Neuronal stem cell (in vitro differentiated cells): ENCODE data around the gene MRPL12.

Source experiments
- DNase-seq: peaks from one replicate; pipeline ENCODE4 v3.0.0-alpha.2; 2013; ENCODE audit warnings: low spot score
- H2AFZ ChIP-seq: one replicate; pipeline ENCODE4 v1.6.1; 2013; ENCODE audit warnings: mild to moderate bottlenecking, low read length, inconsistent platforms
- H2AK5ac ChIP-seq: 2 replicates; pipeline ENCODE4 v1.6.1; 2013; ENCODE audit warnings: low read depth, mild to moderate bottlenecking, inconsistent platforms, low read length, moderate library complexity, mixed read lengths
- H2BK120ac ChIP-seq: 2 replicates; pipeline ENCODE4 v1.6.1; 2013; ENCODE audit warnings: low read depth, mild to moderate bottlenecking, inconsistent platforms, low read length, moderate library complexity, mixed read lengths
- H2BK12ac ChIP-seq: one replicate; pipeline ENCODE4 v1.6.1; 2013; ENCODE audit warnings: low read length, inconsistent platforms
- H2BK15ac ChIP-seq: 2 replicates; pipeline ENCODE4 v1.6.1; 2013; ENCODE audit warnings: mild to moderate bottlenecking, low read length, inconsistent platforms, mixed read lengths
- H2BK5ac ChIP-seq: one replicate; pipeline ENCODE4 v1.6.1; 2013; ENCODE audit warnings: inconsistent platforms, mild to moderate bottlenecking, low read length, moderate library complexity
- H3K14ac ChIP-seq: one replicate; pipeline ENCODE4 v1.6.1; 2013; ENCODE audit warnings: low read length, inconsistent platforms
- H3K18ac ChIP-seq: 2 replicates; pipeline ENCODE4 v1.6.1; 2013; ENCODE audit warnings: low read length, inconsistent platforms
- H3K23ac ChIP-seq: 2 replicates; pipeline ENCODE4 v1.6.1; 2013; ENCODE audit warnings: low read depth, mild to moderate bottlenecking, mixed read lengths, low read length, inconsistent platforms; ENCODE audit not compliant: poor library complexity
- H3K27ac ChIP-seq: replicated peaks from 3 replicates; pipeline ENCODE4 v1.5.1; 2013; ENCODE audit warnings: low read length, inconsistent platforms
- H3K27me3 ChIP-seq, 3 experiments: 2 replicates each; pipeline ENCODE4 v1.6.1; 2013; ENCODE audit warnings: low read length in 3 of 3, mild to moderate bottlenecking in 2 of 3, inconsistent platforms in 1 of 3, low read depth in 1 of 3, mixed read lengths in 1 of 3, moderate library complexity in 1 of 3; ENCODE audit not compliant: control insufficient read depth in 3 of 3, insufficient read depth in 3 of 3
- H3K36me3 ChIP-seq, 2 donors: replicated peaks in 1 of 2; 2 replicates each; pipeline ENCODE4 v1.6.1; 2013; ENCODE audit warnings: low read length in 2 of 2; ENCODE audit not compliant: control insufficient read depth in 2 of 2, insufficient read depth in 2 of 2
- H3K4ac ChIP-seq: 2 replicates; pipeline ENCODE4 v1.6.1; 2013; ENCODE audit warnings: inconsistent platforms, mild to moderate bottlenecking, low read length, moderate library complexity
- H3K4me1 ChIP-seq, 2 donors: 1 replicate in 1 of 2; 2 replicates in 1 of 2; pipeline ENCODE4 v1.6.1; 2013; ENCODE audit warnings: low read length in 2 of 2, low read depth in 1 of 2; ENCODE audit not compliant: control insufficient read depth in 2 of 2, insufficient read depth in 1 of 2
- H3K4me2 ChIP-seq: one replicate; pipeline ENCODE4 v1.6.1; 2013; ENCODE audit warnings: mild to moderate bottlenecking, low read length, inconsistent platforms; ENCODE audit not compliant: insufficient read depth, poor library complexity, severe bottlenecking
- H3K4me3 ChIP-seq, 2 donors: 2 replicates each; pipeline ENCODE4 v1.5.1; 2013; ENCODE audit warnings: low read length in 2 of 2, mild to moderate bottlenecking in 2 of 2, inconsistent platforms in 1 of 2, moderate library complexity in 1 of 2
- H3K79me1 ChIP-seq: one replicate; pipeline ENCODE4 v1.6.1; 2013; ENCODE audit warnings: low read depth, mild to moderate bottlenecking, inconsistent platforms, low read length, moderate library complexity
- H3K9ac ChIP-seq: one replicate; pipeline ENCODE4 v1.6.1; 2013; ENCODE audit warnings: mild to moderate bottlenecking, low read depth, low read length, inconsistent platforms; ENCODE audit not compliant: poor library complexity
- H3K9me3 ChIP-seq, 2 donors: replicated peaks in 1 of 2; 2 replicates each; pipeline versions ENCODE3 to v1.6.1; 2013; ENCODE audit warnings: low read length in 2 of 2, mild to moderate bottlenecking in 2 of 2, inconsistent platforms in 1 of 2, low read depth in 1 of 2, mixed read lengths in 1 of 2, moderate library complexity in 1 of 2; ENCODE audit not compliant: control insufficient read depth in 2 of 2, insufficient read depth in 1 of 2
- H4K8ac ChIP-seq: one replicate; pipeline ENCODE4 v1.6.1; 2013; ENCODE audit warnings: low read depth, mild to moderate bottlenecking, inconsistent platforms, low read length, moderate library complexity
- H4K91ac ChIP-seq: one replicate; pipeline ENCODE4 v1.6.1; 2013; ENCODE audit warnings: low read length, low read depth, mild to moderate bottlenecking, inconsistent platforms; ENCODE audit not compliant: poor library complexity
- WGBS, 2 donors: extraction: QIAGEN DNeasy Blood & Tissue Kit; methylation state at CpG; one replicate each; pipeline ENCODE4 v1.1.7; 2013; ENCODE audit warnings: missing lambda C conversion rate in 2 of 2, mixed read lengths in 1 of 2; ENCODE audit not compliant: insufficient read length in 2 of 2, insufficient replicate concordance in 1 of 2; ENCODE audit errors: extremely low coverage in 2 of 2; 5-methylcytosine and 5-hydroxymethylcytosine counted together

Gene MRPL12

DNA sequence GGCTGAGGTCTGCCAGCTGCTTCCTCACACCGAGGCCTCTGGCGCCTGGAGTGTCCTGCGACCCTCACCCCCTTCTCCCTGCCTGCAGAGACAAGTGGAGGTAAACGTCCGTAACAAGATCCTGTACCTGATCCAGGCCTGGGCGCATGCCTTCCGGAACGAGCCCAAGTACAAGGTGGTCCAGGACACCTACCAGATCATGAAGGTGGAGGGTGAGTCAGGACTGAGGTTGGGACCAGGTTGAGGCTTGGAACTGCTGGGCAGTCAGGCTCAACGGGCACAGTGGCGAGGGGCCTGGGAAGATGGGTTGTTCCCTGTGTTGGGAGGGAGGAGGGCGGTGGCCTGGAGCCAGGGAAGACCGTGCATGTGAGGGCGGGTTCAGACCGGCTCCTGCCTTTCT is 14.6 kb upstream of the MRPL12 start:
- no peak overlapping the region for H2AFZ ChIP-seq
- H2BK5ac ChIP-seq = no peak overlapping the region
- no peak overlapping the region for H3K4ac ChIP-seq
- H3K9me3 ChIP-seq = no peaks in the 10 kb centered on the region
- no CpG with 5 or more reads among the region's 14 CpGs for WGBS, 2 donors
- no peak for DNase-seq
- no peak overlapping the region for H3K14ac ChIP-seq
- H2BK120ac ChIP-seq = no peak overlapping the region
- no peak overlapping the region for H4K8ac ChIP-seq
- H3K27ac ChIP-seq = no peak overlapping the region
- no peak overlapping the region for H3K18ac ChIP-seq
- no peak overlapping the region for H2AK5ac ChIP-seq
- no peak overlapping the region for H2BK12ac ChIP-seq
- no peak overlapping the region for H4K91ac ChIP-seq
- no peaks in the 10 kb centered on the region for H3K27me3 ChIP-seq
- H3K9ac ChIP-seq = peak overlapping the region; percentile 70
- peaks cover 54 to 84% of the 10 kb centered on the region in 2 donors for H3K36me3 ChIP-seq
- H3K4me1 ChIP-seq = peaks cover 4 to 8% of the 10 kb centered on the region in 2 donors
- H3K4me2 ChIP-seq = no peak overlapping the region
- H2BK15ac ChIP-seq = no peak overlapping the region
- peak overlapping the region; percentile 73 for H3K23ac ChIP-seq
- peak overlapping the region in 1 of 2 donors; percentile 58 for H3K4me3 ChIP-seq
- peaks cover 27% of the 10 kb centered on the region for H3K79me1 ChIP-seq

DNA sequence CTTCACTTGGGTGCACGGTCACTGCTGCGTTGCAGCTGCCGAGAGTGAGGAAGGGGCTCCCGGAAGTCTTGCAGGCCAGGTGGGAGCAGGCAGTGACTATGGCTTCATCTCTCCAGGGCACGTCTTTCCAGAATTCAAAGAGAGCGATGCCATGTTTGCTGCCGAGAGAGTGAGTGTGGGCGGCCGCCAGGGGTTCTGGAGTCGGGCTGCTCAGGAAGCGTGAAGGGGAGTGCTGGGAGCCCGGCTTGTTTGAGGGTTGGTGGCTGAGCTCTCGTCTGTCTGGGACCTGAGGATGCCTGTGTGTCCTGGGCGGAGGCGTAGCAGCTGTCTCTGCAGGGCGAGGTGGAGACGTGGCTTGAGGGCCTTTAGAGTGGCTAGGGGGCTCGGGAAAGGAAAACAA is 13.1 kb upstream of the MRPL12 start:
- H3K79me1 ChIP-seq = peaks cover 18% of the 10 kb centered on the region
- H2AK5ac ChIP-seq = no peak overlapping the region
- H3K23ac ChIP-seq = no peak overlapping the region
- H3K4me3 ChIP-seq = no peak overlapping the region
- H2BK120ac ChIP-seq = no peak overlapping the region
- no peak for DNase-seq
- no peaks in the 10 kb centered on the region for H3K9me3 ChIP-seq
- H3K18ac ChIP-seq = no peak overlapping the region
- no peak overlapping the region for H4K8ac ChIP-seq
- no peak overlapping the region for H3K4ac ChIP-seq
- no peak overlapping the region for H3K4me2 ChIP-seq
- H2AFZ ChIP-seq = no peak overlapping the region
- H3K4me1 ChIP-seq = peaks cover 0 to 2% of the 10 kb centered on the region in 2 donors
- H3K9ac ChIP-seq = no peak overlapping the region
- WGBS, 2 donors = no CpG with 5 or more reads among the region's 18 CpGs
- H2BK15ac ChIP-seq = no peak overlapping the region
- H3K36me3 ChIP-seq = peaks cover 63 to 98% of the 10 kb centered on the region in 2 donors
- H3K27ac ChIP-seq = no peak overlapping the region
- H3K27me3 ChIP-seq = no peaks in the 10 kb centered on the region
- no peak overlapping the region for H3K14ac ChIP-seq
- no peak overlapping the region for H4K91ac ChIP-seq
- H2BK5ac ChIP-seq = no peak overlapping the region
- H2BK12ac ChIP-seq = no peak overlapping the region

DNA sequence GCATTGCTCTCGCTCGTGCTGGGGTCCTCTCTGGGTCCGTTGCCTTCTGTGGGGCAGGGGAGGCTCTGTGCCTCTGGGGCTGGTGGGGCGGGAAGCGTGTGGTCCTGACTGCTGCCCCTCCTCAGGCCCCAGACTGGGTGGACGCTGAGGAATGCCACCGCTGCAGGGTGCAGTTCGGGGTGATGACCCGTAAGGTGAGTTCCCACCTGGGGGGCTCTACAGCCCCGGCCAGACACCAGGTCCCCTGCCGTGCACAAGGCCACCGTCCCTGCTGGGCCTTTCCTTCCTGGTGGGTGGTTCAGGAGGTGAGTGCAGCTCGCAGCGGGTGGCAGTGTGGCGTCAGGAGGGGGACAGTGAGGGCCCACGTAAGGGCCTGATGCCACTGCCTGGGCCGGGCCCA is 12.6 kb upstream of the MRPL12 start:
- H3K14ac ChIP-seq = no peak overlapping the region
- H3K4me3 ChIP-seq = no peak overlapping the region
- H3K4me1 ChIP-seq = no peaks in the 10 kb centered on the region
- H2BK5ac ChIP-seq = no peak overlapping the region
- H3K36me3 ChIP-seq = peaks cover 68 to 98% of the 10 kb centered on the region in 2 donors
- no peak overlapping the region for H2BK15ac ChIP-seq
- H2AK5ac ChIP-seq = no peak overlapping the region
- H3K18ac ChIP-seq = no peak overlapping the region
- H3K27ac ChIP-seq = no peak overlapping the region
- no peaks in the 10 kb centered on the region for H3K9me3 ChIP-seq
- H2AFZ ChIP-seq = no peak overlapping the region
- H3K23ac ChIP-seq = no peak overlapping the region
- H2BK12ac ChIP-seq = no peak overlapping the region
- no peaks in the 10 kb centered on the region for H3K27me3 ChIP-seq
- H3K79me1 ChIP-seq = peaks cover 14% of the 10 kb centered on the region
- no peak overlapping the region for H3K4ac ChIP-seq
- no peak overlapping the region for H4K8ac ChIP-seq
- no peak overlapping the region for H3K9ac ChIP-seq
- no CpG with 5 or more reads among the region's 17 CpGs for WGBS, 2 donors
- no peak overlapping the region for H2BK120ac ChIP-seq
- no peak overlapping the region for H3K4me2 ChIP-seq
- DNase-seq = no peak
- no peak overlapping the region for H4K91ac ChIP-seq

DNA sequence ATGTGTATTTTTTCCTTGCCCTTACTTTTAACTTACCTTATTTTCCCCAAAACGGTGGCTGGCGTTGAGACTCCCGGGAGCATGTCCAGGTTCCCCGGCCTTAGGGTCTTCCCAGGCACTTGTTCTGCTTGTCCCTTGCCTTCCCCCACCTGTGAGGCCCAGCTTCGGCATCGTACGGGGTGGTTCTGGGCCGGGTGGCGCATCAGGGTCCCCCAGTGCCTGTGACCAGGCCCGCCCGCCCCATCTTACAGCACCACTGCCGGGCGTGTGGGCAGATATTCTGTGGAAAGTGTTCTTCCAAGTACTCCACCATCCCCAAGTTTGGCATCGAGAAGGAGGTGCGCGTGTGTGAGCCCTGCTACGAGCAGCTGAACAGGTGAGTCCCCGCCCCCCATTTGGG is 12.0 kb upstream of the MRPL12 start:
- no peak overlapping the region for H3K4ac ChIP-seq
- H3K27me3 ChIP-seq = no peaks in the 10 kb centered on the region
- no peak overlapping the region for H3K27ac ChIP-seq
- H2BK12ac ChIP-seq = no peak overlapping the region
- peaks cover 72 to 98% of the 10 kb centered on the region in 2 donors for H3K36me3 ChIP-seq
- H2BK15ac ChIP-seq = no peak overlapping the region
- H3K14ac ChIP-seq = no peak overlapping the region
- no peak overlapping the region for H3K4me3 ChIP-seq
- peaks cover 19% of the 10 kb centered on the region for H3K79me1 ChIP-seq
- H4K91ac ChIP-seq = no peak overlapping the region
- no peak overlapping the region for H3K23ac ChIP-seq
- H4K8ac ChIP-seq = no peak overlapping the region
- H2BK120ac ChIP-seq = no peak overlapping the region
- H2AK5ac ChIP-seq = no peak overlapping the region
- no peaks in the 10 kb centered on the region for H3K4me1 ChIP-seq
- peak overlapping the region; percentile 12 for H3K9ac ChIP-seq
- no peaks in the 10 kb centered on the region for H3K9me3 ChIP-seq
- peak overlapping the region; percentile 11 for H3K4me2 ChIP-seq
- no peak for DNase-seq
- no CpG with 5 or more reads among the region's 18 CpGs for whole genome bisulfite sequencing, 2 donors
- H2AFZ ChIP-seq = no peak overlapping the region
- no peak overlapping the region for H3K18ac ChIP-seq
- peak overlapping the region; percentile 24 for H2BK5ac ChIP-seq
